SK-MEL-5 (cell line): ENCODE results near the gene PLP1. TPM values are rescaled to one million over a fixed set of nuclear protein-coding genes. Genes with fewer than 3 reads are reported as not detected.
"Not testable (repeated sequence)": the region's sequence is repeated elsewhere in the genome, so short reads cannot be mapped to it uniquely, and the experiment has no call there.

Experiments used
- DNase-seq: peaks from one replicate; pipeline ENCODE4 v3.0.0-alpha.2; 2016; ENCODE audit warnings: low read depth, low spot score
- in situ Hi-C: cut with HindIII; loops from 2 replicates; pipeline ENCODE4 v1.10.0; 2016; ENCODE audit warnings: low sequenced_read_pairs, high pct_unique_total_duplicates, low pct_unique_long_range_greater_than_20kb
- polyA plus RNA-seq, 2 experiments: library from polyadenylated mRNA; depleted of rRNA; stranded (reverse); fragments of >200 nt; gene quantifications; 2 replicates each; pipeline ENCODE4 v1.2.3, GENCODE V29; 2015
- total RNA-seq: library from RNA; depleted of rRNA; stranded (reverse); fragments of >200 nt; shearing (Covaris generic); gene quantifications from 2 replicates; pipeline ENCODE4 v1.2.3, GENCODE V29; 2014; rRNA removed

The PLP1 gene, protein sequence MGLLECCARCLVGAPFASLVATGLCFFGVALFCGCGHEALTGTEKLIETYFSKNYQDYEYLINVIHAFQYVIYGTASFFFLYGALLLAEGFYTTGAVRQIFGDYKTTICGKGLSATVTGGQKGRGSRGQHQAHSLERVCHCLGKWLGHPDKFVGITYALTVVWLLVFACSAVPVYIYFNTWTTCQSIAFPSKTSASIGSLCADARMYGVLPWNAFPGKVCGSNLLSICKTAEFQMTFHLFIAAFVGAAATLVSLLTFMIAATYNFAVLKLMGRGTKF
- total RNA-seq, result 543 and 547 TPM in 2 replicates
- polyA plus RNA-seq (2015; cell fraction: cytosol; rRNA removed), result 343 and 421 TPM in 2 replicates
- polyA plus RNA-seq (2015; cell fraction: nucleus; rRNA removed), result 621 and 702 TPM in 2 replicates

DNA sequence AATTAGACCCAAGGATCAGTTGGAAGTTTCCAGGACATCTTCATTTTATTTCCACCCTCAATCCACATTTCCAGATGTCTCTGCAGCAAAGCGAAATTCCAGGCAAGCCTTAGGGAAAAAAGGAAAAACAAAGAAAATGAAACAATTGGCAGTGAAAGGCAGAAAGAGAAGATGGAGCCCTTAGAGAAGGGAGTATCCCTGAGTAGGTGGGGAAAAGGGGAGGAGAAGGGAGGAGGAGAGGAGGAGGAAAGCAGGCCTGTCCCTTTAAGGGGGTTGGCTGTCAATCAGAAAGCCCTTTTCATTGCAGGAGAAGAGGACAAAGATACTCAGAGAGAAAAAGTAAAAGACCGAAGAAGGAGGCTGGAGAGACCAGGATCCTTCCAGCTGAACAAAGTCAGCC lies at the start of gene PLP1:
Gene PLP1 (plus strand): TSS at position 295 of the 400 bp plus-strand sequence. CDS start 156 bp downstream, outside the sequence.
- peak; percentile 78 for DNase-seq
- in situ Hi-C loops, result no loop called here

DNA sequence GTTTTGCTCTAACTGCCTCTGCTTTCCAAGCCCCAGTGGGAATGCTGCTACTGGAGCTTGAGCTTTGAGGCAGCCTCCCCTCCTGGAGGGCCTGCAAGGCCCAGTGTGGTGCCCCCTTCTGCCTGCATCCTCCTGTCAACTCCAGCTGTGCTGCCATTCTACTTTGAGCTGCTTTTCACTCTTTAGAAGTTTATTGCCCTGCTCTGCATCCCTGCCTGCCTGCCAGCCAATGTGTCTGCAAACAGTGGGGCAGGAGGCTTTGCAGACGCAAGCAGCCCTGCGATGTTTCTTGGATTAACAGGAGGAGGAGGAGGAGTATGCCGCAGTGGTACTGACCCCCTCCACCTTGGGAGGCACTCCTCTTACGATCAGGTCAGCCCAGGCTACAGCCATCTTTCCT lies 49.5 kb upstream of the PLP1 start:
- DNase-seq, result no peak
- in situ Hi-C loops, result no loop called here

DNA sequence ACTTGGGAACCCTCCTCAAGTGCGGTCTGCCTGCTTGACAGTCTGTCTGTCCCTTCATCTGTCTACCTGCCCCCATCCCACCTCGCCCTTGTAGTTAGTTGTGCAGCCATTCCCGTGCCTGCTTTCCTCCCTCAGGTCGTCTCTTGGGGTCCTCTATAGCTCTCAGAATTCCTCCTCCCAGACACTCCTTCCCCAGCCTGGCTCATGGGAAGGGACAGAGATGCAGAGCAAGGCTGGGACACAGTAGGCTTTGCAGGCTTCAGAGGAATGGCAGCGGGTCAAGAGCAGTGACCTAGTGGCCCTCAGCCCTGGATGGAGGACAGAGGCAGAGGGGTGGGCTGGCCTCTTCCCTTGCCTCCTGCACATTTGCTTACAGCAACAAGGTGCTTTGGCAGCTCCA lies 47.6 kb upstream of the PLP1 start:
- no peak for DNase-seq

DNA sequence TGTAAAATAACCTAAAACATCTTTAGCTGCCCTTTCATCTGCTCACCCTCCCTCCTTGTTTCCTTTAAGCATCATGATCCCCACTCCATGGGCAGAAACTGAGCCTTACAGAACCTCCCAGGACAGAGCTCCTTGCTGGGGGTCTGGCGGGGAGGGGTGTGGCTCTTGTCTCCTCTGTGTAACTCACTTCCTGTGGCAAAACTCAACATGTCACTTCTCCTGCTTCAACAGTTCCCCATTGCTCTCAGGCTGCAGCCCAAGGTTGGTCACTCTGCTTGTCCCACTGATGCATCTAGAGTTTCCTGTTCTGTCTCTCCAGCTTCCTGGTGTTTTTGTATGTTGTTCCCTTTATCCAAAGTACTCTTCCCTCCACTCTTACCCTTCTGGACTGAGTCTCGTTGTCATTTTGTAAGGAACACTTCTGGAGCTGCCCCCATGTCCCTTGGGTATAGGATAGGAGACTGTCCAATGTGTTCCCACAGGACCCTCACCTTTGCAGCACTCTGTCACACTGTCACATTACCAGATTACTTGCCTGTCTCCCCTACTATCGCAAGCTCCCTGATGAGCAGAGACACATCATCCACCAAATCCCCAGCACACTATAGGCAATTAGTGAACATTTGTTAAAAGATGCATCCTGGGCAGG lies 46.4 kb upstream of the PLP1 start:
- in situ Hi-C loops, result no loop called here
- DNase-seq, result no peak

More for the DNA sequence above, 47.6 kb upstream of the PLP1 start:
- in situ Hi-C loops, result no loop called here

DNA sequence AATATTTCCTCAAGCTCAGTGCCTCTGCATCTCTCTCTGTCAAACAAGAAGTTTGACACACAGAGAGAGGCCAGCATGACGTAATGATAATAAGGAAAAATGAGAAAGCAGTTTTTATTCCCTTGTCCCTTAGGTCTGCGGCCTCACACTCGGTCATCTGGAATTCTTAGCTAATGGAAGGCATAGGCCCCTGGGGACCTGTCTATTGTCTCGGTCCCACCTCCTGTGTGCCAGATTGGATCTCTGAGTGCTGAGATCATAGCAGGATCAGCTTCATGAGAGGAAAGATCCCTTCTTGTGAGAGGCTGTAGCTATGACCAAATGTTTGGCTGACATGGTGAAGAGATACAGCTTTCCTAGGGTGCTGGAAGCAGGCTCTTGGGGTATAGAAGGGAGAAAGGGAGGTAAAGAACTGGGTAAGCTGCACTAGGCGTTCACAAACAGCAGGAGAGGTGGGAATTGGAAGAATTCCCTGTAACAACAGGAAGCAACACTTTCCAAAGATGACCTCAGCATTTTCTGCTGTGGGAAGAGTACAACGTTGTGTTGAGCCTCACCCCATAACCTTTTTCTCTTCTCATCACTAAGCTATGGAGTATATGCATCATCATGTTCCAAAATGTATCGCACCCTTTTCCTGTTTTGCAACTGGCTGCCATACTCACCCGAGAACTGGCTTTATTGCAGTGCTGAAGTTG lies 45.7 kb upstream of the PLP1 start:
- DNase-seq, result no peak
- in situ Hi-C loops, result no loop called here

DNA sequence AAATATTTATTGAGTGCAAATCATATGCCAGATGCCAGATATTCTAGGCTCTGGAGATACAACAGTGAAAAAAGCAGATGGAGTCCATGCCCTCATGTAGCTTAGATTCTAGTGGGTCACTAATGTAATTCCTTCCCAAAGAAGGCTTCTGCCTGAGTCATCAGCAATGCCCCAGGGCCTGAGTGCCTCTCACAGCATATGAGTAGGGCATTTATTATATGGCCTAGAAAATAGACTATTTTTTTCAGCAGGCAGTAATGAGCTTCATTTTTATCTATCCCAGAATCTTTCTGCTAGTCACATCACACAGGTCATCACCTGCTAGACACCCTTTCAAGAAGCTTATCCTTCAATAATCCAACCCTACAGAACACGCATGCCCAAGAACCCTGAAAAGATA lies 43.6 kb upstream of the PLP1 start:
- DNase-seq, result no peak
- in situ Hi-C loops, result no loop called here

DNA sequence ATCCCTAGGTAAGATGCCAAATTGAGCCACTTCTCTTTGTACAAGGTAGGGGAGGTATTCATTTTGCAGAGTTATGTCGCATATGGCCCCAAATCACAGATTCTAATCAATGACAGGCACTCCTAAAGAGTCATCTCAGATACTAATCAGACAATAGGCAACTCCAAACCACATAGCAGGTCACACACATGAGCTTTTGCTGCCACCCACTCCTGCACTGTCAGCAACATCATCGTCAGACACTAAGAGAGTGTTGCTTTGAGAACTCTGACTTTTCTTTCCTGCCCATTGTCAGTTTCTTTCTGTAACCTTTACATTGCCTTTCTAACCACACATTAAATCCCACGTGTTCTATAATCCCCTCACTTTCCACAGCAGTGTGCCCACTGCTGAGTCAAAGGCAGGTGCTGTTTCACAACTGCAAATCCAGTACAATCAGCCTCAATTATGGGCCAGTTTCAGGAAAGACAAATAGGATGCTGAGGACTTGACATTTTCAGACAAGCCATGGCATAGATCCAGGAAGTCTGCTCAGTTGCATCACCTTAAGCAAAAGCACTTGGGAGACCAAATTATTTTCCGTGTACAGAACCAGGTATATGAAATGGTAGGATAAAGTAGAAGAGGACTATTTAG lies 42.4 kb upstream of the PLP1 start:
- in situ Hi-C loops, result no loop called here
- peak; percentile 16 for DNase-seq

DNA sequence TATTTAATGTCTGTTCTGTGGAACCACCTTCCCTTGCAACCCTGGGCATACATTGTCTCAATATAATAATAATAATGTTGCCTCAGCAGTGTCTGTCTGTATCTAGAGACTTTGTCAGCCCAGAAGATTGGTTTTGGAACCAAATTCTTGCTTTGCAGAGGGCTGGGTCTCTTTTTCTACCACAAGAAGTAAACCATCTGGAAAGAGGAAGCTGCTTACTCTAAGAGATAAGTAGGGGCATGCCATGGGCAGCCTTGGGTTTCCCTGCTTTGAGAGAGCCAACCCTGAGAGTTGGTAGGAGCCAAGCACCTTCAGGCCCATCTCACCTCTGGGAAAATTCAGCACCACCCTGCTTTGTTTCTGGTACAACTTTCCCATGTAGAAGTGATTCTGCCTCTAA lies 38.9 kb upstream of the PLP1 start:
- DNase-seq, result no peak
- in situ Hi-C loops, result no loop called here

DNA sequence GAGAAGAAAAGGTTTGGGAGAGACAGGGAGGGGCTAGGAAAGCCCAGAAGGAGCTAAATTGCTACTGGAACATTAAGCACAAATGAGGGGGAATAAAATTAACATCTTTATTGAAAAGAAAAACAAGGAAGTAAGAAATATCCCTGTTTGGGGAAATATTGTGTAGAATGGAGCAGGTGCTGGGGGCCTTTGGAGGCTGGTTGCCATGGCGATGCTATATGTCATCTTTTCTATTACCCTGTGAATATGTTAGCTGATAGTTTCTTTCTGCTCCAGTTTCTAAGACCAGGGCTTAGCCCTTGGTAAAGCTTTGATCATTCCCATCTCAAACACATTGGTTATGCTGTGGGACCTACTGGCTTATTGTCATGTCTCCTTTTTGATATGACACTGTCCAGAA lies 37.2 kb upstream of the PLP1 start:
- in situ Hi-C loops, result no loop called here
- DNase-seq, result no peak

DNA sequence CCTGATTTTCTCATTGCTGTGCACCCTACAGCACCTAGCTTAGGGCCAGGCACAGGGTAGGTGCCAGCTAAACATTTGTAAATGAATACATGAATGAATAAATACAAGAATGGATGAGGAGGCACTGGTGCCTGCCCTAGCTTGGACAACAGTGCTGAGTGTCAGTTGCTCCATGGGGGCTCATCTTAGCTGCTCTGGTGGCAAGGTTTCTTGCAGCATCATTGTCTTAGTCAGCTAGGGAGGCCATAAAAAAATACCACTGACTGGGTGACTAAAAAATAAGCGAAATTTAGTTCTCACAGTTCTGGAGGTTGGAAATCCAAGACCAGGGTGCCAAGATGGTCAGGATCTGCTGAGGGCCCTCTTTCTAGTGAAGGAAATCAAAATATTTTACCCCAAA lies 34.8 kb upstream of the PLP1 start:
- no peak for DNase-seq
- in situ Hi-C loops, result no loop called here

DNA sequence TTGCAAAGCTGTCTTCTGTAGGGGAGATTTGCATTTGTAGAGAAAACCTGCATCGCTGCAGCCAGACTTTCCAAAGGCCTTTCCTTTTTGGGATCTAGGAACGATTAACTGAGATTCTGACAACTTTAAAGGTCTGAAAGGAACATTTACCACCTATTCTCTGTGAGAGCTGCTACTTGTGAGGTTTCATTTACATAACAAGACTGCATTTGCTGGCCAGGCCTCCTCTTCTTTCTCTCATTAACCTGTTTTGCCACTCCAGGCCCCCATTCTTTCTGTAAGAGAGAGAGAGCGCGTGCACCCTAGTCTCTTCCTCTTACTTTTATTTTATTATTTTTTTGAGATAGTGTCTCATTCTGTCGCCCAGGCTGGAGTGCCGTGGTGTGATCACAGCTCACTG lies 34.3 kb upstream of the PLP1 start:
- in situ Hi-C loops, result no loop called here
- no peak for DNase-seq

DNA sequence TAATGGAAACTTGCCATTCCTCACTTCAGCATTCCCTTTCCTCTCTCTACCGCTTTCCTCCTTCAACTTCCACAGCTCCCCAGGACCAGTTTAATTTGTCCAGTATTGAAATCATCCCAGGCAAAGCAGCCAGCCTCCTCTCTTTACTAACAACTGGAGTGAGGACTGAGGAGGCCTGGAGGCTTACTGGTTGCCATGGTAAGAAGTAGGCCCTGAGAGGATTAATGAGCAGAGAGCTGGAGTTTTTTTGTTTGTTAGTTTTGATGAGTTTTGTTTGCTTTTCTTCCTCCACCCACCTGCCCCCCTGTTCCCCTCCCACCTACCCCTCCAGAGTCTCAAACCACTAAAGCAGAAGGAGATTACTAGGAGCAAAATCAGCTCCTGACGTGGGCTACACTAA lies 29.5 kb upstream of the PLP1 start:
- no peak for DNase-seq
- in situ Hi-C loops, result no loop called here

DNA sequence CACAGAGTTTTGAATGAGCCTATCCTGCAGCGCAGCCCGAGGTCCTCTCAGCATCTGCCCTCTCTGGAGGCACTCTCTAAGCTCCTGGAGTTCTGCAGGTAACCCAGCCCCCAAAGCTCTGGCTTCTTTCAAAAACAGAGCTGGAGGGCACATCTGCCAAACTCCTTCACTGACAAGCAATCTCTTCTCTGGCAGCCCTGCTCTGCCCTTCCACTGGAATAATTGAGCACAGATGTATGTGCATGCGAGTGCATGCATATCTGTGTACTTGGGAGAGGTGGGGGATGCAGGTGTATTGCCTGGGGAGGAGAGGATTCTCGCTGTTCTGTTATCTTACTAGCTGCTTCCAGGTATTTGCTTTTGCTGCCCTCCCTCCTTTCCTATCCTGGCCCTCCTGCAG lies 22.2 kb upstream of the PLP1 start:
- no peak for DNase-seq
- in situ Hi-C loops, result no loop called here

DNA sequence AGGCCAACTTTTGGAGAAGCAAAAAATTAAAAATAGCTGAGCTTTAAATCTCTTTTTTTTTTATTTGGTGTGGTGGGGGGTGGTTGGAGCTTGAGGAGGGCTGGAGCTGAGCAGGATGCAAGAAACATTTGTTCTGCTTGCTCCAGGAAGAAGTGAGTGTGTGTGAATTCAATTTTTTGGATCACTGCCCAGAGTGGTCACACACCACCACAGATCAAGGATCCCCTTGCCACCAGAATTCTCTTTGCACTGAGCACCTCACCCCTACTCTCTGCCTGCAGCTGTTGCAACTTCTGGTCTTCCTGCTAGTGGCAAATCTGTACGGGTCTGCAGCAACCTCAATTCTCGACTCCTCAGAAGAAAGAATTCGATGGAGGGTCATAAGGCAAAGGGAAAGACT lies 19.9 kb upstream of the PLP1 start:
- no peak for DNase-seq
- in situ Hi-C loops, result no loop called here

DNA sequence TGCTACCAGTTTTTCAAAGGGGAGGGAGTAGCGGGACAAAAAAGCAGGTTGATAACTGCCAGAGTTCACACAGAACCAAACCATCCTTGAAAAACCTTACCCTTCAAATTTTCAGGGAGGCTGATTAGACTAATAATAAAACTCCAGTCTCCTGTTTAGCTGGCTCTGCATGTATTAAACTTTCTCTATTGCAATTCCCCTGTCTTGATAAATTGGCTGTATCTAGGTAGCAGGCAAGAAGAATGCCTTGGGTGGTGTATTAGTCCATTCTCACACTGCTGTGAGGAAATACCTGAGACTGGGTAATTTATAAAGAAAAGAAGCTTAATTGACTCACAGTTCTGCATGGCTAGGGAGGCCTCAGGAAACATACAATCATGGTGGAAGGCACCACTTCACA lies 18.1 kb upstream of the PLP1 start:
- DNase-seq, result no peak
- in situ Hi-C loops, result no loop called here

DNA sequence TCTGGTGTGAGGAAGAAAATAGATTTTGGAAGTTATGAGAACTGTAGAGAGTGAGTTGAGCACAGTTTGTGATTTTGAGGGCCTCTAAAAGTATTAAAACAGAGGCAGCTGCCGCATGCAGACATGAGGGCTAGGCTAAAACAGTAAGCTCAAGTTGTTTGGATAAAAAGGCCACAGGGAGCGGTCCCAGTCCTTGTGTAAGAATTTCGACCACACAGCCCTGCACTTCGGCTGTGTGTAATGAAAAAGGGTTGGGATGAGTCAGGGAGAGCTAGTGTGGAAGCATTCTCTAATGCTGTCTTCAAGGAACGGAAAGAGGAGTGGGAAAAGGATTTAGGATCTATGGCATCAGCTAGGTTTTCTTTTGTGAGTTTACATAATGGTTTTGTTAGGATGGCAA lies 13.1 kb upstream of the PLP1 start:
- DNase-seq, in situ Hi-C loops: not testable (repeated sequence)

DNA sequence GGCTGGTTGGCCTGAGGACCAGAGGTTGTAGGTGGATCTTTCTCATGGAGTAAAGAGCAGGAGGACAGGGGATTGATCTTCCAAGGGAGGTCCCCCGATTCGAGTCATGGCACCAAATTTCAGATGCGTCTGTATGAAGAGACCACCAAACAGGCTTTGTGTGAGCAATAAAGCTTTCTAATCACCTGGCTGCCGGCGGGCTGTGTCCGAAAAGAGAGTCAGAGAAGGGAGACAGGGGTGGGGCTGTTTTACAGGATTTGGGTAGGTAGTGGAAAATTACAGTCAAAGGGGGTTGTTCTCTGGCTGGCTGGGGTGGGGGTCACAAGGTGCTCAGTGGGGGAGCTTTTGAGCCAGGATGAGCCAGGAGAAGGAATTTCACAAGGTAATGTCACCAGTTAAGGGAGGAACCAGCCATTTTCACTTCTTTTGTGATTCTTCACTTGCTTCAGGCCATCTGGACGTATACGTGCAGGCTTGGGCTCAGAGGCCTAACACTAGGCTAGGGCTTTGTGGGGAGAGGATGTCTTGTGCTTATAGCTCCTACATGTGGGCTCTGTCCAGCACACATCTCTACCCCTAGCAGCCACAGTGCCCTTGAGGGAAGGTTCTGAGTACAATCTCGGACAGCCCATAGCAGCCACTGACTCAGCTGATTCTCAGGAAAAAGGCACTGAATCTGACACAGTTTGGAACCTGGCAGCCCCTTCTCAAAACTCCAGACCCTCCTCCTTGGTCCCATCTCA lies 9.7 kb upstream of the PLP1 start:
- in situ Hi-C loops, DNase-seq: not testable (repeated sequence)

DNA sequence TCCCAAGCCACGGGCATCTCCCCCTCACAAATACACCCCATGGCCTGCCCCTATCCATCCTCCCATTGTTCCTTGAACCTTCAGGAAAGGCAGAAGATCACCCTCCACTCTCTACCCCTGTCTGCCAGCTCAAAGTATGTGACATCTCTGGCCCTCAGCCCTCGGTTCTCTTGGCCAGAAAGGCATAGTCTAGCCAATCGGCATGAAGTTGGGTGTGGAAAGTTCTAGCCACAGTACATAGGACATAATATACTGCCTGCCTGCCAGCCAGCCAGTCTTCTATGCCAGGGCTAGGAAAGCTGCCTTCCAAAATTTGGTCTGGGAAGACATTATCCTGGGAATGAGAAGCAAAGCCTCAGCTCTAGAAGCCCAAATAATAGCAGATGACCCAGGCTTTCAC lies 3.2 kb upstream of the PLP1 start:
- in situ Hi-C loops, result no loop called here
- no peak for DNase-seq
